COLO668 (cell line): ENCODE data around the gene SPATA31D4.

ENCODE experiments used
- DNase-seq: peaks from one replicate; lab custom pipeline; 2025; ENCODE audit not compliant: unreplicated experiment; lab: John Stamatoyannopoulos, UW

Gene SPATA31D4

GRCh38 chr9:81964218-81965171 is 36.3 kb downstream of the SPATA31D4 start:
- DNase-seq = no peak

GRCh38 chr9:81968026-81968425 is 39.8 kb downstream of the SPATA31D4 start:
- DNase-seq = no peak

GRCh38 chr9:81969971-81970370 is 41.7 kb downstream of the SPATA31D4 start:
- no peak for DNase-seq

GRCh38 chr9:81971727-81972126 is 43.5 kb downstream of the SPATA31D4 start:
- no peak for DNase-seq

GRCh38 chr9:81974764-81975163 is 46.5 kb downstream of the SPATA31D4 start:
- DNase-seq = no peak

- no peak for DNase-seq
These were observed 48.1 kb downstream of the SPATA31D4 start for GRCh38 chr9:81976351-81976750.

- no peak for DNase-seq
These were observed 51.0 kb downstream of the SPATA31D4 start for GRCh38 chr9:81979196-81979595.

GRCh38 chr9:81980568-81980967 is 52.3 kb downstream of the SPATA31D4 start:
- DNase-seq = no peak

- no peak for DNase-seq
These were observed 53.7 kb downstream of the SPATA31D4 start for GRCh38 chr9:81981883-81982282.
